GM21529 (cell line): Measurements from ENCODE around the gene FIBCD1.

ENCODE experiments used
- ATAC-seq: cut with Tn5 transposase; IDR thresholded peaks from one replicate; pipeline ENCODE4 v1.9.1; 2021; ENCODE audit not compliant: unreplicated experiment

The FIBCD1 gene

DNA sequence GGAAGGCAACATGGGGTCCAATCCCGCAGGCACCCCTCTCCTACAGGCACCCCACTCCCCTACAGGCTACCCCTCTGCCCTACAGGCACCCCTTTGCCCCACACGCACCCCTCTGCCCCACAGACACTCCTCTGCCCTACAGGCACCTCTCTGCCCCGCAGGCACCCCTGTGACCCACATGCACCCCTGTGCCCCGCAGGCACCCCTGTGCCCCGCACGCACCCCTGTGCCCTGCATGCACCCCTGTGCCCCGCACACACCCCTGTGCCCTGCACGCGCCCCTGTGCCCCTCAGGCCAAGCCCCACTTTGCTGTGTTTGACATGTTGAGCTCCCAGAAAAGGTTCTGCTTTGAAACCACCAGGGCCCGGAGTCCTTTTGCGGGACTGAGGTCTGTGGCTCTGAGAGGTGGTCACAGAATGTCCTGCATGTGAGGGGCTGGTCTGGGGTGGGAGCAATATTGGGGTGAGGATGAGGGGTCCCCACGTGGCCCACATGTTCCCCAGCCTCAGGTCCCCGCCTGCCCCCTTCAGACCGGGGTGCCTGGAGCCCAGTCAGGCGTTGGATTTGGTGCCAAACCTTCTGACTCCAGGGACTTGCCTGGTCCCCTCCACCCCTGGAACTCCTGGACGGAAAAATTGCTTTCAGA lies 41.8 kb downstream of the FIBCD1 start:
- ATAC-seq = no peak

DNA sequence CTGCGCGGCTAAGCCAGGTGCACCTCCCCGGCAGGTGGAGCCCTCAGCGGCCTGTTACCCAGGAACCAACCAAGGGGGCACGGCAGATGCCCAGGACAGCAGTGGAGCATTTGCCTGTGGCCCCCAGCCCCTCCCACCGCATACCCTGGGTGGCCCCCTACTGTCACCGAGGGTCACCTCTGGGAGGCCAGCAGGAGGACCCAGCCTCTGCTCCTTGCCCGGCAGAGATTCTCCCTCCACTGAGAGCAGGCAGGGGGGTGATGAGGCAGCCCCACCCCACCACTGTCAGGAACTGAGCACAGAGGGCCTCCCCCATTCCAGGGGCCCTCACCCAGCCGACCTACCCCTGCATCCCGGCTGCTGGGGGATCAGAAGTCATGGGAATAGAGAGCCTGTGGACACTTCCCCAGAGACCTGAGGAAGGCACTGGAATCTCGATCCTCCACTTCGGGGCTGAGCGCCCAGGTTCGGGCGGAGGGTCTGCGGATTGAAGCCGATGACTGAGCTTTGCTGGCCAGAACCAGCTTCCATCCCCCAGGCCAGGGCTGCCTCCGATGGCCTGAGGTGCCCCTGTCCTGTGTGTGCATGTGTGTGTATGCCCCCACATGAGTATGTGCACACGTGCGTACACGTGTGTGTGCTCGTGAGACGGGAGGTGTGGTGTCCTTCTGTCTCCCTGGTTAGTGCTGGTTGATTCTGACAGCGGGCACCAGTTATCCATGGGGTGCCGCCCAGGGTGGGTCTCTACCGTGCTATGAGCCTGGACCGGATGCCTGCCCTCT lies 42.6 kb downstream of the FIBCD1 start, which contains the start of gene QRFP:
TSS of gene QRFP (minus strand) at position 580 of the 782 bp plus-strand sequence. CDS start 2,974 bp downstream, outside the sequence.
- no peak for ATAC-seq

DNA sequence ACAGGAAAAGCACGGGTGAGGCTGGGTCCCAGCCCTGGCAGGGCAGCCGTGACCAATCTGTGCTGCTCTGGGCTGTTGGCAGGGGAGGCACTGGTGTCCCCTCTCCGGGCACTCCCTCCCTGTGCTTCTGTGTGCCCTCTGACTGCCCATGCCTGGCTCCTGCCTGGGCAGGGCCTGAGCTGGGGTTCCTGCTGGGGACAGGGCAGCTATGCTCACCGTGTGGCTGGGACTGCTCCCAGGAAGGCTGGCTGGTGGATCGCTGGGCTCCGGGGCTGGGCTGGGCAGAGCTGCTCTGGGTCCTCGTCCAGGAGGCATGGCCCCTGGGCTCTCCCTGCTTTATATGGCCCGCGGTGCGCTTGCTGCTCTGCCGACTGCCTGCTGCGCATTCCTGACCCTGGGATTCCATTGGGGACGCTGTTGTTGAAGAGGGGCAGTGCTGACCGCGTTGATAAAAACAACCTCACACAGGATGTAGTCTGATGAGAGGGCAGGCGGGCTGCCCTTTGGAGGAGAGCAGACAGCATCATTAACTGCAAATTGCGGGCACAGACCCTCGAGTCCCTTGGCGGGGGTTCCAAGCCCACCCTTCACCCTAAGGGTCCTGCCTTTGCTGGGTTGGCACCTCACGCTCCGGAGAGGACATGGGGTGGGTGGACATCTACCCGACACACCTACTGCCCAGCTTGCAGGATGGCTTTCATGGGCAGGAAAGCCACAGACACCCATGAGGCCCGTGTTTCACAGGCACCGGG lies 43.4 kb downstream of the FIBCD1 start:
- no peak for ATAC-seq

DNA sequence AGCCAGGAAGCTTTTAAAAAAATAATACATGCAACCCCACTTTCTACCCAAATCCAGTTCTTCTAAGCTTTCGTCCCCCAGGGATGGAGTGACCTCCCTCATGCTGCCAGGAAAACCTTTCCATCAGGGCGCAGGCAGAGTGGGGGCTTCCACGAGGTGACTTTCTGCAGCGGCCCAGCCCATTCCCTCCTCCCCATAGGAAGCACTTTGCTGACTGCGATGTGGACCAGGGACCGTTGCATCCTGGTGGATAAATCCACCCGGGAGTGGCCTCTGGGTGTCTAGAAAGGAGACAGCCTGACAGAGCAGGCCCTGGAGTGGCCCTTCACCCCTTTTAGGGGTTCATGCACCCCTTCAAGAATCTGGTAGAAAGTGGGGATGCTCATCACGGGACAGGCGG lies 44.0 kb downstream of the FIBCD1 start:
- no peak for ATAC-seq

DNA sequence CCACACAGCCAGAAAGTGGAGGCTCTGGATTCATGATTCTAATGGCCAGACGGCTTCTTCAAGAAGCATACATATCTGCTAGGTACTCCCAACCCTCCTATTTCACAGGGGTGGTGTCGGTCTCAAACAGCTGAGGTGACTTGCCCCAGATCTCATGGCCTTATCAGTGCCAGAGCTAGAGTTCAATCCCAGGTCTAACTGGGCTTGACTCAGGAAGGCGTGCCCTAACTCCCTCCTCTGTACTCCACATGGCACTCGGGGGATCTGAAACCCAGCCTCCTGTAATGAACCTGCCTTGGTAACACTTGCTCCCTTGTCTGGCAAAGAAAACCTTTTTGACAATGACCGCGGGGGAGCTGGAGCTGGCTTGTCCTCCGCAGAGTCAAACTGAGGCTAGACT lies 44.5 kb downstream of the FIBCD1 start:
- ATAC-seq = no peak

DNA sequence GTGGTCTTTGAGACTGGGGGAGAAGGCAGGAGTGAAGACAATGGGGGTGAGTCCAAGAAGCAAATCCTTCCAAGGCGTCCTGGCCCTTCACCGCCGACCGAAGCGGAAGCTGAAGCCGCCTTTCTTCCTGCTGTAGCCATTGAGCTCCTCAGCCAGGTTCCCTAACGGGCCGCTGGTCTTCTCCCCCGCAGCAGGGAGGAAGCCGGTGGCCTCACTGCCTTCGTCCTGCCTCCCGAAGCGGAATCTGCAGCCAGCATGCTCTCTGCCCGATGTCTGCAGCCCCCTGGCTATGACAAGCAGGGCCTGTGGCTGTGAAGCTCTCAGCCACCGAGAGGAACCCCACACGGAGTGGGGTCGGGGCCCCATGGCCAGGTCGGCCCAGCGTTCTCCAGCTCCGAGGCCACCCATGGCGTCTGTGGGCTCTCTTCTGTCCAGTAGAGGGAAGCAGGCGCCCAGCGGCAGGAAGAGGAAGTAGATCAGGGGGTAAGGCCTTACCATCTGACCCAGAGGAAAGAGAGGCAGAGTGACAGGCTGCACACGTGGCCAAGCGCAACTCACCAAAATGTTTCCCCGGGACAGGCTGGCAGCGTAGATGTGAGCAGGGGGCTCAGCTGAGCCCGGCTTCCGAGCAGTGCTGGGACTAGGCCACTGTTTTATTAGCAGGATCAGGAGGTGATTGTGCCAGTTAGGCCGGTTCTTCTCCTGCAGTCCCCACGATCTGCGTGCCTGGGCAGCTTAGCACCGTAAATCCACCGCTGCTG lies 45.5 kb downstream of the FIBCD1 start:
- no peak for ATAC-seq

DNA sequence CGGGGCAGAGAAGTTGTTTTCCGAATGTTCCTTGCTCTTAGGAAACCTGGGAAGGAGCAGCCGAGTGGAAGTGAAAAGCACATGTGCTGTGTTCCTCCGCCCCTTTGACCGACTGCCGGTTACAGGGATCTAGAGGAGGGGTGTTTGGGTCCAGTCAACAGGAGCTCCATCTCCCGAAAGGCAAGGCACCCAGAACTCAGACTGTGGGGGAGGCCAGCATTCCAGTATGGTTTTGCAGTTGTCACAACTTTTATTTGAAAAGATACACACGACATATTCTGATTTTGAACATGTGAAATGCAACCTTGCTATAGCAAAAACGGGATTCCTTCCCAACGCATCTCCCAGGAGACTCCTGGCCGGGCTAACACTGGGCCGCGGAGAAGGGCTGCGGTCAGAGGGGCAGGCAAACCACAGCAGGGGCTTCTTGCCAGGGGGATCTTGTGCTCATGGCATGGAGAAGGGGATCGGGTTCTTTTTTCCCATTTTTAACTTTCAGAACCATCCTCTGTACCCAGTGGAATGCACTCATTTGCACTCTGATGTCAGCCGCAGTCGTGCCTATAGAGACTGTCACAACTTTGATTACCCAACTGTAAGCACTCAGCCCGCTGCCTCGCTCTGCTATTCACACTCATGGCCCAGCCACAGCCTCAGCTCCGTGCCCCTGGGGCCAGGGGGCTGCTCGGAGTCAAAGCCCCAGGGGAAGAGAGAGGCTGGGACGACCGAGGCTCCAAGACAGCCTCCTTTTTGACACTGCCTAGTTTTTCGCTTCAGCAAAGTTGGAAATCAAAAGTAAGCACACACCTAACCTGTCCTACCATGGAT lies 46.4 kb downstream of the FIBCD1 start:
- no peak for ATAC-seq

DNA sequence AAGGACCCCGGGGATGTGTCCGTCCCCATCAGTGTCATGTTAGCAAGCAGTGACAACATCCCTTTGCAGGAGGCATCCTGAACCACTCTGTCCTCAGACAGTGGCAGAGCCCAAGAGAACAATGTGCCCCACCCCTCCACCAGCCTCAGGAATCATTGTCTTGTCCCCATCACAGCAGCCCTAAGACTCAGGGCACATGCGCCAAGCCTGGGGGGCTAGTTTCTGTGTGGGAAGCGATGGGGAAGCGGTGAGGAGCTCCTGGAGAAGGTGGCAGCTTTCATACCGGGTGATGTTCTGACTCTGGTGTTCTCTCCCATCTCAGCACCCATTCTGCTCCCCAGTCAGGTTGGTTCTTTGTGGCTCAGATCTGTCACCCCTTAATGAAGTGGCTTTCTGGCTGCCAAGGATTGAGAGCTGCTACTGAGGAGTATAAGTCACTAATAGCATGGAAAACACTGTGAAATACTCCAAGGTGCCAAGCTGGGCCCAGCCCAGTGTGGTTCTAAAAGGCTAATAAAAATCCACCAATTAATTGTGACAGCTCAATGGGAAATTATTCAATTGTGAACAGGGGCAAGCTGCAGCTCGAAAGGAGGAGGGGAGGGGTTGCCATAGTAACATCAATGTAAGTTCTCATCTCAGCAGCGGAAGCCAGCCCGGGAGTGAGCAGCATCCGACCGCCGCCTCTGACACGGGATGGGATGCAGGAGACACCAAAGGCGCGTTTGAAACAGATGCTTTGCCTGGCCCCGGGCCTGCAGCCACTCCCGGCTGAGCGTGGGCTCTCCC lies 47.2 kb downstream of the FIBCD1 start:
- no peak for ATAC-seq

DNA sequence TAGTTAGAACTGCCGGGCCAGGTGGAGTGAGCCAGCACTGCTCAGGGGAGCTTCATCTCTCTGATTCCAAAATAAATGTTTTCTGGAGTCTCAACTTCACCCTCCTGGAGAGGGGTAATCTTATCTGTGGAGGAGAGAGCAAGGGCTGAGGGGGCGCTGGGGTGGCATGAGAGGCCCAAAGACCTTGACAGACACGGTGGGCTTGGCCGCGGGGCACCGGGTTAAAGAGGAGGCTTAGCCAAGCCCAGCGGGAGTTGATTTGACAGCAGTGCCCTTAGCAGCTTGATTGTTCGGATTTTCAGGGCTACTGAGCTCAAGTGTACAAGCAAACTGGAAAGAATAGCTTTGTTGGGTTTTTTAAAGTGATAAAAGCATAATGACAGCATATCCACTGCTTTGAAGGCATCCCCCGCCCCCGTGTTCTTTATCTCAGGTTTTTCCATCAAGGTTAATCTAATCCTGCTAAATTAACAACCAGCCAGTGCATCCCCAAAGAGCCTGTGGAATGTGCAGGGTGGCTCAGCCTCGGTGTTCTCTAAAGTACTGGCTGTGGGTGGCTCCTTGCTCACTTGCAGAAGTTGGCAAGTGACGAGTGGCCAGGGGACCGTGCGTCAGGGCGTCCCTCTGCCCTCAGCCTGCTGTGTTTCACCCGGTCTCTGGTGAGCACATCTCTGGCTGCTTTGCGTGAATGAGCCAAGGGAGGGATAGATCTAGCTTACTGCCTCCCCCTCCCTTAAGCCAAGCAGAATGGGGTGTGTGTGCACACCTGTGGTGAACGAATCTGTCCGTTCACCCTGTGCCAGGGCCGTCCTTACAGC lies 48.0 kb downstream of the FIBCD1 start:
- no peak for ATAC-seq

DNA sequence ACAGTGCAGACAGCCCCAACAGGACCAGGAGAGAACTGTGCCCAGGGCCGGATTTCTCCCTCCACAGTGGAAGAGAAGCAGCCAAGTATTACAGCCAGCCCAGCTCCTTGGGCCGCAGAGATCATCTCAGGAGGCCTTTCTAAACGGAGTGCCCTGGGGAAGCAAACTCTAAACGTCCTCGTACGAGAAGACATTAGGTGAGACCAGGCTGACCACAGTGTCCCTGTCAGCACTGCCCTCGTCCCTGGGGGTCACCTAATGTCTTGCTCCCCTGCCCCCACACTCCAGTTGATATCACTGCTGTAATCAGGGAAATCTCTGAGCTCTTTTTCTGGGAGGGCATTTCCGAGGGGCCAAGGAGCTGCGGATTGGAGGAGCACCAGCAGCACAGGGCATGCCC lies 48.9 kb downstream of the FIBCD1 start:
- ATAC-seq = no peak

DNA sequence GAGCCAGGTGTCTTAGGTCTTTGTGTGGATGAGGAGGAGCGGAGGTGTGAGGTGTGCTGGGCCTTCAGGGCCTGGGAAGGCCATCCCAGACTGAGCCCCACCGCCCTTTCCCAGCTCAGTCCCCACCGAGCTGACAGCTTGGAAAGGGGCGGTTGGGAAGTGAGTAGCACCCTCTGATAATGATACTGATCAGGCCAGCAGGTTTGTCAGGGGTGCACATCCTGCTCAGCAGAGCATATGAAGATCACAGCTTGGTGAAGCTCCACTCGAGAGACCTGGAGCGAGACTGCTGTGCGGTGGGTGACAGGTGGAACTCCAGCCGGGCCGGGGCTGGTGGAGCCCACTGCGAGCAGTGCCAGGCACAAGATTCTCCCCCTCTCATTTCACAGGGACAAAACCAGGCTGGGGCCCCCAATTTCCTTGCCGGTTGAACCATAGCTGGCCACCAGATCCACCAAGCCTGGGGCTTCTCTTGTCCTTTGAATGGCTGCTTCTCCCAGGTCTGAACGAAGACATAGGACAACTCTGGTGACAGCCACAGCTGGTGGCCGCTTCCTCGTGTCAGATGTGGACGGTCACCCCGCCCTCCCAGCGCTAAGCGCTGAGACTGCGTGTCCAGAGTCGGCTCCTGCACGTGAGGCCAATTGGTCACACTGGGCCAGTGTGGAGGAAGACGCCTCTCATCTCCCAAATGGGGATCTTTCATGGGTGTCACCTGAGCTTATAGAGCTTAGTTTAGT lies 50.7 kb downstream of the FIBCD1 start:
- no peak for ATAC-seq

DNA sequence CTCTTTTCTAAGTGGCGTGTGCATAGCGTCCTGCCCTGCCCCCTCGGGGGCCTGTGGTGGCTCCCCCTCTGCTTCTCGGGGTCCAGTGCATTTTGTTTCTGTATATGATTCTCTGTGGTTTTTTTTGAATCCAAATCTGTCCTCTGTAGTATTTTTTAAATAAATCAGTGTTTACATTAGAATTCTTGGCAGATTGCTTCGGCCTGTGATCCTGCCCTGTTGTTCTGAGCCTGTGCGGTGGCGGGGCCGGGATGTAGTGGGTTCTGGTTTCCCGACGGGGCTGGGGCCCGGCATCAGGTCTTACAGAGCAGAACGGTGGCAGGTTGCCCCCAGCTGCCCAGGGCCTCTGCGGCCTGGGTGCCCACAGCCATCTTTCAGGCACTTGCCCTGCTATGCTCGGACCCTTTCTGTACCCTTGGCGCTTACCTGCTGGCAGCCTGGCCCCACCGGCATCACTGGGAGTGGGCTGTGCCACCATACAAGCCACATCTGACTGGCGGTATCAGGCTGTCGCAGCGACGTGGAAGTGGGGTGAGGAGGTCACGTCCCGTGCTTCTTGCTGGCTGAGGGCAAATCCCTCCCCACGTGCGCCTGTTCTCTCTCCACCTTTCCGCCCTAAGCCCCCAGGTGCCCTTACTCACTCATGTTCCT lies 51.4 kb downstream of the FIBCD1 start:
- no peak for ATAC-seq

DNA sequence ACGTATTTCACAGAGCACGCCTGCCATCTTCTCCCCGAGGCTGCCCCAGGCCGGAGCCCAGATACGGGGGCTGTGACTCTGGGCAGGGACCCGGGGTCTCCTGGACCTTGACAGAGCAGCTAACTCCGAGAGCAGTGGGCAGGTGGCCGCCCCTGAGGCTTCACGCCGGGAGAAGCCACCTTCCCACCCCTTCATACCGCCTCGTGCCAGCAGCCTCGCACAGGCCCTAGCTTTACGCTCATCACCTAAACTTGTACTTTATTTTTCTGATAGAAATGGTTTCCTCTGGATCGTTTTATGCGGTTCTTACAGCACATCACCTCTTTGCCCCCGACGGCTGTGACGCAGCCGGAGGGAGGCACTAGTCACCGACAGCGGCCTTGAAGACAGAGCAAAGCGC lies 52.1 kb downstream of the FIBCD1 start:
- ATAC-seq = no peak

DNA sequence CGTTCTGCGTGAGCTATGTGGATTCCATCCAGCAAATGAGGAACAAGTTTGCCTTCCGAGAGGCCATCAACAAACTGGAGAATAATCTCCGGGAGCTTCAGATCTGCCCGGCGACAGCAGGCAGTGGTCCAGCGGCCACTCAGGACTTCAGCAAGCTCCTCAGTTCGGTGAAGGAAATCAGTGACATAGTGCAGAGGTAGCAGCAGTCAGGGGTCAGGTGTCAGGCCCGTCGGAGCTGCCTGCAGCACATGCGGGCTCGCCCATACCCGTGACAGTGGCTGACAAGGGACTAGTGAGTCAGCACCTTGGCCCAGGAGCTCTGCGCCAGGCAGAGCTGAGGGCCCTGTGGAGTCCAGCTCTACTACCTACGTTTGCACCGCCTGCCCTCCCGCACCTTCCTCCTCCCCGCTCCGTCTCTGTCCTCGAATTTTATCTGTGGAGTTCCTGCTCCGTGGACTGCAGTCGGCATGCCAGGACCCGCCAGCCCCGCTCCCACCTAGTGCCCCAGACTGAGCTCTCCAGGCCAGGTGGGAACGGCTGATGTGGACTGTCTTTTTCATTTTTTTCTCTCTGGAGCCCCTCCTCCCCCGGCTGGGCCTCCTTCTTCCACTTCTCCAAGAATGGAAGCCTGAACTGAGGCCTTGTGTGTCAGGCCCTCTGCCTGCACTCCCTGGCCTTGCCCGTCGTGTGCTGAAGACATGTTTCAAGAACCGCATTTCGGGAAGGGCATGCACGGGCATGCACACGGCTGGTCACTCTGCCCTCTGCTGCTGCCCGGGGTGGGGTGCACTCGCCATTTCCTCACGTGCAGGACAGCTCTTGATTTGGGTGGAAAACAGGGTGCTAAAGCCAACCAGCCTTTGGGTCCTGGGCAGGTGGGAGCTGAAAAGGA lies 53.3 kb downstream of the FIBCD1 start:
- no peak for ATAC-seq

DNA sequence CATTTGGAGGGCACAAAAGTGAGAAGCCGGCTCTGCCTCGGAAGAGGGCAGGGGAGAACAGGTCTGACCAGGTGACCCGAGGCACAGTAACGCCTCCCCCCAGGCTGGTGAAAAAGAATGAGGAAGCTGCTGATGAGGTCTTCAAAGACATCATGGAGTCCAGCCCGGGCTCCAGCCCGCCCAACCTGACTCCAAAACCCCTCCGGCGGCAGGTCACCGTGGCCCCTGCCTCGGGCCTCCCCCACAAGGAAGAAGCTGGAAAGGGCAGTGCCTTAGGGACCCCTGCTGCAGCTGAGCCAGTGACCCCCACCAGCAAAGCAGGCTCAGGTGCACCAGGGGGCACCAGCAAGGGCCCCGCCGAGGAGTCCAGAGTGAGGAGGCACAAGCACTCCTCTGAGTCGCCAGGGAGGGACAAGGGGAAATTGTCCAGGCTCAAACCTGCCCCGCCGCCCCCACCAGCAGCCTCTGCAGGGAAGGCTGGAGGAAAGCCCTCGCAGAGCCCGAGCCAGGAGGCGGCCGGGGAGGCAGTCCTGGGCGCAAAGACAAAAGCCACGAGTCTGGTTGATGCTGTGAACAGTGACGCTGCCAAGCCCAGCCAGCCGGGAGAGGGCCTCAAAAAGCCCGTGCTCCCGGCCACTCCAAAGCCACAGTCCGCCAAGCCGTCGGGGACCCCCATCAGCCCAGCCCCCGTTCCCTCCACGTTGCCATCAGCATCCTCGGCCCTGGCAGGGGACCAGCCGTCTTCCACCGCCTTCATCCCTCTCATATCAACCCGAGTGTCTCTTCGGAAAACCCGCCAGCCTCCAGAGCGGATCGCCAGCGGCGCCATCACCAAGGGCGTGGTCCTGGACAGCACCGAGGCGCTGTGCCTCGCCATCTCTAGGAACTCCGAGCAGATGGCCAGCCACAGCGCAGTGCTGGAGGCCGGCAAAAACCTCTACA lies 54.2 kb downstream of the FIBCD1 start:
- ATAC-seq = no peak
